HG03025 (cell line): ENCODE data around the gene MYLK.

Experiments
- ATAC-seq: cut with Tn5 transposase; IDR thresholded peaks from one replicate; pipeline ENCODE4 v1.9.1; 2021; ENCODE audit warnings: mild to moderate bottlenecking, moderate library complexity; ENCODE audit not compliant: unreplicated experiment, low FRiP score

MYLK gene

GRCh38 chr3:123582315-123582714, 301.8 kb downstream of the MYLK start:
- no peak for ATAC-seq

- no peak for ATAC-seq
Measured at GRCh38 chr3:123576122-123576521, 308.0 kb downstream of the MYLK start.

- no peak for ATAC-seq
Measured at GRCh38 chr3:123571973-123572365, 312.2 kb downstream of the MYLK start.

GRCh38 chr3:123571264-123571972, 312.7 kb downstream of the MYLK start:
- no peak for ATAC-seq

GRCh38 chr3:123568875-123569274, 315.3 kb downstream of the MYLK start:
- ATAC-seq = no peak

DNA sequence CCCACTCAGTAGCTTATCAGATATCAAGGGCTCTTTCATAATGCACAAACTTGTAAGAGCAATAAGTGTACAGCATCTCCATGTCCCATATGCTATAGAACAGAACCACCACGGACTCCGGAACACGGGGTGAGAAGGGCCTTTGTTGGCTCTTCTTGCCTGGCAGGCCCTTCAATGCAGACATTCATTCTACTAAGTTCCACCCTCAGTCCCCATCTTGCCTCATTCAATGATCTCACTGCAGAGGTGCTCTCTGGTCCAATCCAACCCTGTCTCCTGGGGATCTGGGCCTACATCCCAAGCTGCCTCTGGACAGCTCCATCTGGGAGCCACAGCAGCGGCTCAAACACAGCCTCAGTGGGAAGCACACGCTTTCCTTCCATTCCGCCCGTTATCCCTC, 316.1 kb downstream of the MYLK start:
- no peak for ATAC-seq

DNA sequence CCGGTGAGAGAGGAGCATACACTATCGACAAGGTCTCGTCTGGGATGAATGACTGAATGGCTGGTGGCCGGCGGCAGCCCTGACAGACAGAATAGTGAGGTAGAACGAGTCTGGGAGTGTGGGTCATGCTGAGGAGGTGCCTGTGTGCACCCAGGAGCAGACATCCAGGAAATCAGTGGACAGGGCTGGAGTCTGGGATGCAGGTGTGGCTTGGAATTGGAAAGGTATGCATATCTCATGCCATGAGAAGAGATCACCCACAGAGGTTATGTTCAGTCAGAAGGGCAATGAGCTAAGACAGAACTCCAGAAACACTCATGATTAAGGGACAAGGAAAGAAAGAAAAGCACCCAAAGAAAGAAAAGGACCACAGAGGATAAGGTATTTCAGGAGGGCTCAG, 320.1 kb downstream of the MYLK start:
- ATAC-seq = no peak

- no peak for ATAC-seq
Measured at GRCh38 chr3:123562547-123562946, 321.6 kb downstream of the MYLK start.

- no peak for ATAC-seq
Measured at GRCh38 chr3:123561188-123561587, 322.9 kb downstream of the MYLK start.
